DND-41 (cell line): Measurements from ENCODE around the gene ECM1.

ENCODE experiments used
- ATAC-seq: fragments of 200-7000 bp; cut with Tn5 transposase; 3 replicates; pipeline ENCODE4 v1.9.1; 2021; ENCODE audit warnings: low read depth; ENCODE audit not compliant: insufficient read depth
- DNase-seq: peaks from one replicate; pipeline ENCODE4 v3.0.0-alpha.2; 2020
- H2AFZ ChIP-seq: 2 replicates; pipeline ENCODE4 v1.6.0; 2012; ENCODE audit warnings: low read depth, low read length
- H3K27ac ChIP-seq: 2 replicates; pipeline ENCODE4 v1.5.1; 2012; ENCODE audit warnings: low read length, inconsistent platforms
- H3K27me3 ChIP-seq: fragments of 200-600 bp; sonication (generic); 2 replicates; pipeline ENCODE4 v1.6.0; 2012; ENCODE audit warnings: low read length, mild to moderate bottlenecking, inconsistent platforms; ENCODE audit not compliant: insufficient read depth, poor library complexity
- H3K36me3 ChIP-seq: 2 replicates; pipeline ENCODE4 v1.5.1; 2012; ENCODE audit warnings: low read length, inconsistent platforms; ENCODE audit not compliant: insufficient read depth
- H3K4me1 ChIP-seq: 2 replicates; pipeline ENCODE4 v1.5.1; 2012; ENCODE audit warnings: mild to moderate bottlenecking, low read length; ENCODE audit not compliant: insufficient read depth
- H3K4me2 ChIP-seq: 2 replicates; pipeline ENCODE4 v1.6.0; 2012; ENCODE audit warnings: mild to moderate bottlenecking, moderate library complexity, low read length, inconsistent platforms; ENCODE audit not compliant: insufficient read depth
- H3K4me3 ChIP-seq, 2 experiments: fragments of 200-600 bp in 1 of 2; shearing (Covaris generic) in 1 of 2; 2 replicates each; pipeline ENCODE4 v1.5.1; 2012 to 2016; ENCODE audit warnings: inconsistent platforms in 2 of 2, low read length in 2 of 2, mild to moderate bottlenecking in 2 of 2, low read depth in 1 of 2, moderate library complexity in 1 of 2
- H3K79me2 ChIP-seq: 2 replicates; pipeline ENCODE4 v1.6.0; 2012; ENCODE audit warnings: low read length, inconsistent platforms; ENCODE audit not compliant: insufficient read depth
- H3K9ac ChIP-seq: 2 replicates; pipeline ENCODE4 v1.6.0; 2012; ENCODE audit warnings: low read depth, mild to moderate bottlenecking, inconsistent platforms, low read length, moderate library complexity
- H3K9me3 ChIP-seq: 2 replicates; pipeline ENCODE4 v1.5.1; 2012; ENCODE audit warnings: low read length, moderate library complexity, mild to moderate bottlenecking, inconsistent platforms; ENCODE audit not compliant: insufficient read depth, severe bottlenecking
- H4K20me1 ChIP-seq: 2 replicates; pipeline ENCODE4 v1.6.0; 2012; ENCODE audit warnings: low read length; ENCODE audit not compliant: insufficient read depth
- EZH2 ChIP-seq: IDR thresholded peaks from 3 replicates; pipeline ENCODE4 v1.6.1; 2012; ENCODE audit warnings: borderline replicate concordance, low read depth, mild to moderate bottlenecking, moderate library complexity, low read length, inconsistent platforms; ENCODE audit not compliant: severe bottlenecking
- TF ChIP-seq, protein P1 (sequence below): IDR thresholded peaks from 2 replicates; pipeline ENCODE4 v1.5.1; 2012; ENCODE audit warnings: borderline replicate concordance, low read length, moderate library complexity, mild to moderate bottlenecking; ENCODE audit not compliant: poor library complexity, severe bottlenecking; ENCODE audit errors: extremely low read depth

The ECM1 gene

GRCh38 chr1:150550222-150551050 is 42.5 kb downstream of the ECM1 start:
- Histone ChIP-seq H3K9ac (no peak overlapping the region), H2AFZ (no peak overlapping the region), H3K4me1 (peaks cover 6% of the 10 kb centered on the region; the same call in 1 of the 2 replicates), H3K4me3 (no peak overlapping the region), H3K27ac (no peak overlapping the region), H3K27me3 (peaks cover 11% of the 10 kb centered on the region), H3K9me3 (no peaks in the 10 kb centered on the region), H4K20me1 (no peaks in the 10 kb centered on the region), H3K79me2 (no peaks in the 10 kb centered on the region), H3K36me3 (no peaks in the 10 kb centered on the region), H3K4me2 (no peak overlapping the region)
- no peak for DNase-seq
- ATAC-seq: no peak
- TF ChIP-seq, protein P1, sequence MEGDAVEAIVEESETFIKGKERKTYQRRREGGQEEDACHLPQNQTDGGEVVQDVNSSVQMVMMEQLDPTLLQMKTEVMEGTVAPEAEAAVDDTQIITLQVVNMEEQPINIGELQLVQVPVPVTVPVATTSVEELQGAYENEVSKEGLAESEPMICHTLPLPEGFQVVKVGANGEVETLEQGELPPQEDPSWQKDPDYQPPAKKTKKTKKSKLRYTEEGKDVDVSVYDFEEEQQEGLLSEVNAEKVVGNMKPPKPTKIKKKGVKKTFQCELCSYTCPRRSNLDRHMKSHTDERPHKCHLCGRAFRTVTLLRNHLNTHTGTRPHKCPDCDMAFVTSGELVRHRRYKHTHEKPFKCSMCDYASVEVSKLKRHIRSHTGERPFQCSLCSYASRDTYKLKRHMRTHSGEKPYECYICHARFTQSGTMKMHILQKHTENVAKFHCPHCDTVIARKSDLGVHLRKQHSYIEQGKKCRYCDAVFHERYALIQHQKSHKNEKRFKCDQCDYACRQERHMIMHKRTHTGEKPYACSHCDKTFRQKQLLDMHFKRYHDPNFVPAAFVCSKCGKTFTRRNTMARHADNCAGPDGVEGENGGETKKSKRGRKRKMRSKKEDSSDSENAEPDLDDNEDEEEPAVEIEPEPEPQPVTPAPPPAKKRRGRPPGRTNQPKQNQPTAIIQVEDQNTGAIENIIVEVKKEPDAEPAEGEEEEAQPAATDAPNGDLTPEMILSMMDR: no peak
- no peak for TF ChIP-seq EZH2

DNA sequence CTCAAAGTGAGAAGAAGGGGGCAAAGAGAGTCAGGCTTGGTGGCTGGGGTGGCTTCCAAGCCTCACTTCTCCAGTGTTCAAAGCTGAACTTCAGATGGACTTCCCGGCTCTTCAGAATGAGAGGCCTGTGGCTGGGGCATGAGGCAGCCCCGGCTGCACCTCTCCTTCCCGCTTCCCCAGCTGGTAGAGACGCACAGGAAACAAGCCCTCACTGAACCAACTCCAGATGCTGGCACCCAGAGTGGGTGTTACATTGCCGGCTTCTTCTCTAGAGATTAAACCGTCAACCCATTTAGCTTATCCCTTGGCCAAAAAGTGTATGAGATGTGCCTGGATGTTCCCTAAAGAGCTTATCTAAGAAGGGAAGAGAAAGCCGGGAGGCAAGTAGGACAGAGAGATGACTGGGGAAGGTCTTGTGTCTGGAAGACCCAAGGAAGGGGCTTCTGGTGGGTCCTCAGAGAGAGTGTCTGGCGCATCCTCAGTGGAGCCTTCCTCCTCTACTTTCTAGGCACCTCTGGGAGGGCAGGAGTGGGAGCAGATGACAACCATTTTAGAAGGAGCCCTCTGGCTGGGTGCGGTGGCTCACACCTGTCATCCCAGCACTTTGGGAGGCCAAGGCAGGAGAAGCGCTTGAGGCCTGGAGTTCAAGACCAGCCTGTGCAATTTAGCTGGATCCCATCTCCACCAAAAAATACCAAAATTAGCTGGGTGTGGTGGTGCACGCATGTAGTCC is 43.3 kb downstream of the ECM1 start:
- no peak for DNase-seq
- Histone ChIP-seq H2AFZ (no peak overlapping the region), H3K27me3 (peaks cover 11% of the 10 kb centered on the region), H3K9ac (no peak overlapping the region), H3K4me2 (no peak overlapping the region), H3K36me3 (no peaks in the 10 kb centered on the region), H3K4me3 (no peak overlapping the region), H3K79me2 (no peaks in the 10 kb centered on the region), H3K9me3 (no peaks in the 10 kb centered on the region), H3K4me1 (peaks cover 6% of the 10 kb centered on the region; the same call in 1 of the 2 replicates), H3K27ac (no peak overlapping the region), H4K20me1 (no peaks in the 10 kb centered on the region)
- TF ChIP-seq EZH2: no peak
- TF ChIP-seq, protein P1: no peak
- ATAC-seq: peak; percentile 48

DNA sequence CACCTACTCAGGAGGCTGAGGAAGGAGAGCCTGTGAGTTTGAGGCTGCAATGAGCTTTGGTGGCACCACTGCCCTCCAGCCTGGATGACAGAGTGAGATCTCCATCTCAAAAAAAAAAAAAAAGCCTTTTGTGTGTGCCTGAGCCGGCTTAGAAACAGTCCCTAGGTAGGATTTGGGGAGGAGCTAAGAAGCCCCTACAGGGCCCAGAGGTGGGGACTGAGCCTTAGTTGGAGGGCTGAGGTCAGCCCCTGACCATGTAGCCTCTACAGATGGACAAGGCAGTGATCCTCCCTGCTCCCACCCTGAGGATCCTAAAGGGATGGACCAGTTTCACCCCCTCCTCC is 43.8 kb downstream of the ECM1 start:
- Histone ChIP-seq H2AFZ (no peak overlapping the region), H3K27ac (no peak overlapping the region), H3K9me3 (no peaks in the 10 kb centered on the region), H3K9ac (no peak overlapping the region), H3K4me3 (no peak overlapping the region), H3K79me2 (no peaks in the 10 kb centered on the region), H3K4me2 (no peak overlapping the region), H3K36me3 (no peaks in the 10 kb centered on the region), H3K4me1 (peaks cover 6% of the 10 kb centered on the region; the same call in 1 of the 2 replicates), H4K20me1 (no peaks in the 10 kb centered on the region), H3K27me3 (peaks cover 11% of the 10 kb centered on the region)
- ATAC-seq (no peak), DNase-seq (no peak)
- no peak for TF ChIP-seq EZH2
